Right lobe of liver (tissue), 6 donors: Measurements from ENCODE around the gene HLF. TPM values are rescaled to one million over a fixed set of nuclear protein-coding genes. Genes with fewer than 3 reads are reported as not detected.

ENCODE experiments used
- ATAC-seq, 4 donors: fragments of 200-7000 bp; cut with Tn5 transposase; one replicate each; pipeline ENCODE4 v1.9.1; 2020; ENCODE audit warnings: mild to moderate bottlenecking in 4 of 4, moderate library complexity in 4 of 4
- DNase-seq, 3 donors: peaks; one replicate each; pipeline ENCODE4 v3.0.0-alpha.2; 2020
- H3K27ac ChIP-seq, 3 donors: fragments of 200-600 bp; one replicate each; pipeline ENCODE4 v1.8.0; 2022
- H3K27me3 ChIP-seq, 2 donors: fragments of 200-600 bp; one replicate each; pipeline ENCODE4 v1.8.0; 2022
- H3K36me3 ChIP-seq, 4 donors: fragments of 200-600 bp; sonication (generic) in 1 of 4; one replicate each; pipeline versions ENCODE4 v1.5.1 to v1.8.0; 2017 to 2022; ENCODE audit warnings: control low read depth in 1 of 4
- H3K4me1 ChIP-seq, 4 donors: fragments of 200-600 bp; sonication (generic) in 1 of 4; one replicate each; pipeline versions ENCODE4 v1.5.1 to v1.8.0; 2017 to 2022; ENCODE audit warnings: control low read depth in 1 of 4
- H3K4me3 ChIP-seq, 3 donors: fragments of 200-600 bp; one replicate each; pipeline ENCODE4 v1.8.0; 2022
- H3K9me3 ChIP-seq, 4 donors: fragments of 200-600 bp; sonication (generic) in 1 of 4; one replicate each; pipeline versions ENCODE4 v1.5.1 to v1.8.0; 2017 to 2022; ENCODE audit warnings: control low read depth in 1 of 4
- POLR2A ChIP-seq: fragments of 450-650 bp; IDR thresholded peaks from one replicate; pipeline ENCODE4 v1.6.1; 2017; ENCODE audit warnings: antibody characterized with exemption, mild to moderate bottlenecking
- WGBS: methylation state at CpG from one replicate; pipeline ENCODE4 v1.1.6; 2018; ENCODE audit warnings: low coverage, low lambda C conversion rate; ENCODE audit not compliant: insufficient coverage; ENCODE audit errors: missing lambda C conversion rate; 5-methylcytosine and 5-hydroxymethylcytosine counted together
- intact Hi-C, 2 donors: fragments of 100-400 bp; cut with DNase I; formaldehyde crosslinking; loops; one replicate each; pipeline versions ENCODE4 v1.11.2 to v1.14.1; 2022
- total RNA-seq, 6 experiments: library from RNA; depleted of rRNA in 2 of 6; stranded (reverse); fragments of >200 nt in 2 of 6; fragmentation: NEBNext Ultra II Directional in 3 of 6; extraction: Animal tissue kit (Norgen Biotek cat#: 25700) in 3 of 6; gene quantifications; one replicate each; pipeline versions ENCODE4 v1.1.0 to v1.2.4, GENCODE V29; 2016 to 2023
- TF ChIP-seq, protein P1 (sequence below), 4 donors: fragments of 200-600 bp in 3 of 4; fragments of 450-650 bp in 1 of 4; IDR thresholded peaks; one replicate each; pipeline versions ENCODE4 v1.5.1 to v1.8.0; 2016 to 2022; ENCODE audit warnings: antibody characterized with exemption in 4 of 4, mild to moderate bottlenecking in 2 of 4
- donor health status: DM: no; HTN: yes; CAD: no.
- donor health status: DM: no; HTN: no; CAD: no.
- donor health status: DM: no; HTN: no; CAD: no.
- donor health status: DM: no; HTN: yes; CAD: no.
- donor health status: DM: no; HTN: yes; CAD: no.

The HLF gene
- total RNA-seq, 6 experiments from 2014 or later: 16.4 to 96.9 (median 42.6) TPM

DNA sequence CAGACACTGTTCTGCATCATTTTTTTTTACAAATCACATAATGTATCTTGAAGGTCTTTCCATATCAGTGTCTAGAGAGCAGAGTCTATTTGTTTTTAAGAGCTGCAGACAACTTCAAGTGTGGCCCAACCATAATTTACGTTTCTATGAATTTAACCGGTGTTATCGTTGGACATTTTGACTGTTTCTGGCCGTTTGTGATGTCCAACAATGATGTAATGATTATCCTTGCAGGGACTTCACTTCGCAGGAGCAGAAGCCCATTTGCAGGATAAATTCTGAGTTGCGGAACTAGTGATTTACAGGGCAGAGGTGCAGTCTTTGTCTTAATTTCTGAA lies 26.9 kb upstream of the HLF start:
- Histone ChIP-seq H3K9me3 (no peaks in the 10 kb centered on the region), H3K4me1 (peaks cover 0 to 15% (median 0%) of the 10 kb centered on the region in 4 donors), H3K36me3 (no peaks in the 10 kb centered on the region), H3K27me3 (no peaks in the 10 kb centered on the region), H3K4me3 (peak overlapping the region; percentile 44 to 63 (median 62)), H3K27ac (peak overlapping the region; percentile 56 to 76 (median 71))
- WGBS: 28% methylated on average over 6 of the region's 6 CpGs
- TF ChIP-seq, protein P1, sequence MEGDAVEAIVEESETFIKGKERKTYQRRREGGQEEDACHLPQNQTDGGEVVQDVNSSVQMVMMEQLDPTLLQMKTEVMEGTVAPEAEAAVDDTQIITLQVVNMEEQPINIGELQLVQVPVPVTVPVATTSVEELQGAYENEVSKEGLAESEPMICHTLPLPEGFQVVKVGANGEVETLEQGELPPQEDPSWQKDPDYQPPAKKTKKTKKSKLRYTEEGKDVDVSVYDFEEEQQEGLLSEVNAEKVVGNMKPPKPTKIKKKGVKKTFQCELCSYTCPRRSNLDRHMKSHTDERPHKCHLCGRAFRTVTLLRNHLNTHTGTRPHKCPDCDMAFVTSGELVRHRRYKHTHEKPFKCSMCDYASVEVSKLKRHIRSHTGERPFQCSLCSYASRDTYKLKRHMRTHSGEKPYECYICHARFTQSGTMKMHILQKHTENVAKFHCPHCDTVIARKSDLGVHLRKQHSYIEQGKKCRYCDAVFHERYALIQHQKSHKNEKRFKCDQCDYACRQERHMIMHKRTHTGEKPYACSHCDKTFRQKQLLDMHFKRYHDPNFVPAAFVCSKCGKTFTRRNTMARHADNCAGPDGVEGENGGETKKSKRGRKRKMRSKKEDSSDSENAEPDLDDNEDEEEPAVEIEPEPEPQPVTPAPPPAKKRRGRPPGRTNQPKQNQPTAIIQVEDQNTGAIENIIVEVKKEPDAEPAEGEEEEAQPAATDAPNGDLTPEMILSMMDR (IDR thresholded peaks at IDR 0.05): no peak
- TF ChIP-seq POLR2A: no peak
- ATAC-seq: no peak
- no peak for DNase-seq
- intact Hi-C loops: no loop called here

GRCh38 chr17:55238179-55238930 lies 26.4 kb upstream of the HLF start:
- peak; percentile 63 for TF ChIP-seq POLR2A
- TF ChIP-seq, protein P1 (IDR thresholded peaks at IDR 0.05): no peak
- ATAC-seq (peak; percentile 99), DNase-seq (peak; percentile 92 to 97 (median 95))
- WGBS: 0% methylated on average over 4 of the region's 68 CpGs
- Histone ChIP-seq H3K4me3 (peak overlapping the region; percentile 44 to 63 (median 62)), H3K9me3 (no peaks in the 10 kb centered on the region), H3K4me1 (peaks cover 0 to 15% (median 0%) of the 10 kb centered on the region in 4 donors), H3K27ac (peak overlapping the region; percentile 56 to 76 (median 71)), H3K27me3 (no peaks in the 10 kb centered on the region), H3K36me3 (no peaks in the 10 kb centered on the region)
- intact Hi-C loops: no loop called here

DNA sequence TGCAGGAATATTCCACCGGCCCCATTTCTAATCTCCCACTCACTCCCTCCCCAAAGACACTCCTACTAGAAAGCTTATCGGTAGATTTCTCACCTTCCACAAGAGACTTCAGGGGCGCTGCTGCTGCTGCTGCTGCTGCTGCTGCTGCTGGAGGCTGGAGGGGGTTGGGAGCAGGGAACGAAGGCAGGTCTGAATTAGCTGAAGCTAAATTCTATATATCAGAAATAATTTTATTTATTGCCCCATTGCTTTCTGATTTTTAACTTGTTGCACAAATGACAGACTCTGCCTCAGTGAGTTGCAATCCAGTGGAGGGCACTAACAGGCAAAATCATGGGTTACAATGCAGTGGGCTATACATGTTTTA lies 25.8 kb upstream of the HLF start:
- no peaks in the 10 kb centered on the region for H3K9me3 ChIP-seq
- no peaks in the 10 kb centered on the region for H3K27me3 ChIP-seq
- no peak for TF ChIP-seq POLR2A
- TF ChIP-seq, protein P1 (IDR thresholded peaks at IDR 0.05): peak in 1 of 4 donors; percentile 3
- 2% methylated on average over 4 of the region's 4 CpGs for WGBS
- H3K36me3 ChIP-seq: no peaks in the 10 kb centered on the region
- DNase-seq (peak in 2 of 3 donors; percentile 26 to 51), ATAC-seq (peak; percentile 44 to 58 (median 51))
- intact Hi-C loops: no loop called here
- peak overlapping the region; percentile 44 to 63 (median 62) for H3K4me3 ChIP-seq
- H3K27ac ChIP-seq: peak overlapping the region in 2 of 3 donors; percentile 47 to 76
- H3K4me1 ChIP-seq: peaks cover 0 to 15% (median 0%) of the 10 kb centered on the region in 4 donors

GRCh38 chr17:55241097-55241496 lies 23.7 kb upstream of the HLF start:
- no peak for DNase-seq
- no peaks in the 10 kb centered on the region for H3K36me3 ChIP-seq
- no peaks in the 10 kb centered on the region for H3K27me3 ChIP-seq
- H3K27ac ChIP-seq: no peak overlapping the region
- no peaks in the 10 kb centered on the region for H3K9me3 ChIP-seq
- 83% methylated on average over 2 of the region's 2 CpGs for WGBS
- peaks cover 0 to 15% (median 0%) of the 10 kb centered on the region in 4 donors for H3K4me1 ChIP-seq
- TF ChIP-seq, protein P1 (IDR thresholded peaks at IDR 0.05): no peak
- no peak for TF ChIP-seq POLR2A
- no peak overlapping the region for H3K4me3 ChIP-seq
- intact Hi-C loops: no loop called here
- ATAC-seq: no peak
